Lower leg skin (tissue), 4 donors: ENCODE results near the gene GPATCH2. TPM values are rescaled to one million over a fixed set of nuclear protein-coding genes. Genes with fewer than 3 reads are reported as not detected.

Experiments
- DNase-seq, 2 donors: peaks; one replicate each; pipeline ENCODE4 v3.0.0-alpha.2; 2019; ENCODE audit warnings: low spot score in 2 of 2
- H3K4me3 ChIP-seq: fragments of 200-600 bp; sonication (generic); 2 replicates; pipeline ENCODE4 v1.5.1; 2017; ENCODE audit warnings: mild to moderate bottlenecking, low read depth; ENCODE audit not compliant: poor library complexity, severe bottlenecking
- POLR2A ChIP-seq, 2 donors: fragments of 450-650 bp; IDR thresholded peaks; one replicate each; pipeline ENCODE4 v1.6.1; 2016 to 2017; ENCODE audit warnings: antibody characterized with exemption in 2 of 2, mild to moderate bottlenecking in 1 of 2, moderate library complexity in 1 of 2
- WGBS, 2 donors: methylation state at CpG; one replicate each; pipeline ENCODE4 v1.1.5; 2018; 5-methylcytosine and 5-hydroxymethylcytosine counted together
- intact Hi-C: fragments of 100-400 bp; cut with DNase I; formaldehyde crosslinking; loops from one replicate; pipeline ENCODE4 v1.15.0; 2023; ENCODE audit warnings: low total_unique reads
- total RNA-seq, 4 donors: library from RNA; depleted of rRNA; stranded (reverse); fragments of >200 nt; gene quantifications; one replicate each; pipeline ENCODE4 v1.1.0, GENCODE V29; 2016
- TF ChIP-seq, protein P1 (sequence below), 3 donors: fragments of 450-650 bp; IDR thresholded peaks; one replicate each; pipeline ENCODE4 v1.5.1; 2016; ENCODE audit warnings: antibody characterized with exemption in 3 of 3, mild to moderate bottlenecking in 3 of 3, moderate library complexity in 2 of 3

GPATCH2 gene
- total RNA-seq, 4 donors from 2014 or later, result 8.7 to 11.7 (median 9.2) TPM

DNA sequence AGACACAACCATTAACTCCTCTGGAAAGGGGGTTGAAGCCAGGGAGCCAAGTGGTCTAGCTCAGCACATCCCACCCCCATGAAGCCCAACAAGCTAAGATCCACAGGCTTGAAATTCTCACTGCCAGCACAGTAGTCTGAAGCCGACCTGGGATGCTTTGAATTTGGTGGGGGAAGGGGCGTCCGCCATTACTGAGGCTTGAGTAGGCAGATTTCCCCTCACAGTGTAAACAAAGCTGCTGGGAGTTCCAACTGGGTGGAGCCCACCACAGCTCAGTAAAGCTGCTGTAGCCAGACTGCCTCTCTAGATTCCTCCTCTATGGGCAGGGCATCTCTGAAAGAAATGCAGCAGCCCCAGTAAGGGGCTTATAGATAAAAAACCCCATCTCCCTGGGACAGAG is 193.5 kb downstream of the GPATCH2 start:
- no peak for DNase-seq
- no peak for TF ChIP-seq POLR2A (IDR thresholded peaks at IDR 0.05)
- TF ChIP-seq, protein P1, sequence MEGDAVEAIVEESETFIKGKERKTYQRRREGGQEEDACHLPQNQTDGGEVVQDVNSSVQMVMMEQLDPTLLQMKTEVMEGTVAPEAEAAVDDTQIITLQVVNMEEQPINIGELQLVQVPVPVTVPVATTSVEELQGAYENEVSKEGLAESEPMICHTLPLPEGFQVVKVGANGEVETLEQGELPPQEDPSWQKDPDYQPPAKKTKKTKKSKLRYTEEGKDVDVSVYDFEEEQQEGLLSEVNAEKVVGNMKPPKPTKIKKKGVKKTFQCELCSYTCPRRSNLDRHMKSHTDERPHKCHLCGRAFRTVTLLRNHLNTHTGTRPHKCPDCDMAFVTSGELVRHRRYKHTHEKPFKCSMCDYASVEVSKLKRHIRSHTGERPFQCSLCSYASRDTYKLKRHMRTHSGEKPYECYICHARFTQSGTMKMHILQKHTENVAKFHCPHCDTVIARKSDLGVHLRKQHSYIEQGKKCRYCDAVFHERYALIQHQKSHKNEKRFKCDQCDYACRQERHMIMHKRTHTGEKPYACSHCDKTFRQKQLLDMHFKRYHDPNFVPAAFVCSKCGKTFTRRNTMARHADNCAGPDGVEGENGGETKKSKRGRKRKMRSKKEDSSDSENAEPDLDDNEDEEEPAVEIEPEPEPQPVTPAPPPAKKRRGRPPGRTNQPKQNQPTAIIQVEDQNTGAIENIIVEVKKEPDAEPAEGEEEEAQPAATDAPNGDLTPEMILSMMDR (IDR thresholded peaks at IDR 0.05), result no peak
- intact Hi-C loops, result no loop called here
- H3K4me3 ChIP-seq, result no peak overlapping the region
- 92 to 97% methylated on average over 3 of the region's 3 CpGs for WGBS, 2 donors

DNA sequence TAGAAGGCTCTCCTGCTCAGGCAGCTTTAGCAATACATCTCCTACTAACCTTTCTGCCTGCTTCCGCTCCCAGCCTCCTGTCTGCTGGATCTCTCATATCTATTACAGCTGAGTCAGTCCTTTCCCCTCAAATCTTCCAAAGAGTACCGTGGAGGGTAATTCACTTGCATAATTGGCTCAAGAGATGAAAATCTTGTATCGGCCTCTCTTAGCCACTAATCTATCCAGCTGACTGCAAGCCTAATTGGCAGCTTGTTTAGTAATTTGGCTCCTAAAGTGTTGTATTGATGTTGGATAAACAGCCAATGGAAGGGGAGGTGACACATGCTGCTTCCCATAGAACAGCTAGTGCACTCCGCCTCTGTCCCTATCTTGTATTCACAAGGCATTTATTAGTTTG is 195.7 kb downstream of the GPATCH2 start:
- WGBS, 2 donors, result 63% methylated on average over 4 of the region's 4 CpGs
- no peak for DNase-seq
- intact Hi-C loops, result no loop called here
- TF ChIP-seq, protein P1 (IDR thresholded peaks at IDR 0.05), result no peak
- TF ChIP-seq POLR2A (IDR thresholded peaks at IDR 0.05), result no peak
- H3K4me3 ChIP-seq, result no peak overlapping the region

DNA sequence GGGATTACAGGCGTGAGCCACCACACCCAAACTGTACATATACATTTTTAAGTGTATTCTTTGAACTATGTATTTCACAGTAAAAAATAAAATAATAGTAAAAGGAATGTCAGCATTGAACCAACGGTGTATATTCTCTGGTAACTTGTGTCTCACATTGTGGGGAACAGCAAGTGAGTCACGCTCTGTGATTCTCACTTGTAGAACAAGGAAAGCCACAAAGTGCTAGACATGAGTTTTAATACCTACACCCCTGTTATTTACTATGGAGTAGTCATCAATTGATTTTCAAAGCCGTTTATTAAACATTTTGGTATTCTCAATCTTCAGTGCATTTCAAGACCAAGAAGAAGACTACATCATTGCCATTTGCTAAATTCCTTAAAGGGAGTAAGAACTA is 197.2 kb downstream of the GPATCH2 start:
- intact Hi-C loops, result no loop called here
- 98% methylated on average over 4 of the region's 4 CpGs for WGBS, 2 donors
- no peak for DNase-seq
- no peak overlapping the region for H3K4me3 ChIP-seq
- TF ChIP-seq, protein P1 (IDR thresholded peaks at IDR 0.05), result no peak
- TF ChIP-seq POLR2A (IDR thresholded peaks at IDR 0.05), result no peak

DNA sequence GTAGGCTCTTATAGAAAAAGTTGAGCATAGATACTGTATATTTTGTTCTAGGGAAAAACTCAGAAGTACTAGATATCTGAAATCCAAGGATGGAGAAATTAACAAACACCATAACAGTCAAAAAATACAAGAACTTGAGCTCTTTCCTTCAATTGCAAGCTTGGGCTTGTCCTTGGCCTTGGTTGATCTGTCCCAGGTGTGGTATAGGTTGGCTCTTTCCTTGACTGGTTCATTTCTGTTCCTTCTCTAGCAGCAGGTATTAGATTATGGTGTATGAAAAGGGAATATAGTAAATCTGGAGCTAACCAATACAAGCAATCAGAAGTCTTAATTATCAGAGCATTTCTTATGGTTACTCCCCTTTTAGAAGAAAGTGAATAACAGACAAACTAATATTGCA is 198.6 kb downstream of the GPATCH2 start:
- no peak for TF ChIP-seq POLR2A (IDR thresholded peaks at IDR 0.05)
- TF ChIP-seq, protein P1 (IDR thresholded peaks at IDR 0.05), result no peak
- intact Hi-C loops, result no loop called here
- H3K4me3 ChIP-seq, result no peak overlapping the region
- DNase-seq, result no peak

DNA sequence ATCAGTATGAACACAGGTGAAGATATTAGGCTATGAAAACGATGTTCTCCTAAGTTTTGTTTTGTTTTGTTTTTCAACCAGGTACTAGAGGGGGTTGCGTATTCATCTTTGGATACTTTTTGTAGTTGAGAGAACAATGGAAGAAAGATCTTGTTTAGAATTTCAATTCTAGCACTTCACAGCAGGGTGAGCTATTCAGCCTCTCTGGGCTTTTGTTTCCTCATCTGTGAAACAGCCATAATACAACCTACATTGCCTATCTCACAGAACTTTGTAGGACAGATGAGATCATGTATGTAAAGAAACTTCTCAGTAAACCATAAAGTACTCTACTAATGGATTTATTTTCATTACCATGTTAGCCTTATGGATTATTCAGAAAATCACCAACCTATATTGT is 199.5 kb downstream of the GPATCH2 start:
- intact Hi-C loops, result no loop called here
- 49 to 91% methylated on average over 2 of the region's 2 CpGs for WGBS, 2 donors
- DNase-seq, result no peak
- no peak for TF ChIP-seq POLR2A (IDR thresholded peaks at IDR 0.05)
- TF ChIP-seq, protein P1 (IDR thresholded peaks at IDR 0.05), result no peak
- no peak overlapping the region for H3K4me3 ChIP-seq

DNA sequence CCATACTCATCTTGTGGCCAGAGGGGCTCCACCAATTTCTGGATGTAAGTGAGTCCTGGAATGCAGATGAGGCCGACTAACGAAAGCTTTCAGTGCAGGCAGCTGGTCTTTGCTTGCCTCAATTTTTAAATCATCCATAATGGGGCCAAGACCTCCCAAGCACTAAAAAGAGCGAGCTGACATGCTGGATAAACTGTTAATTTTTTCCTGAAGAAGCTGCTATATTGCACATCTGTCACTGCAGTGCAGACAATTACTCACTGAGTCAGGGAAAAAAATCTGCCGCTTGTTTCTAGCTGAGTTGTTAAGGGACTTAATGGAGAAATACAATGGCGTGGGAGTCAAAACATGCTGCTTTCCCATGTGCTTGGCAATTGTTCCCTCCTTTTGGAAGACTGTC is 205.5 kb downstream of the GPATCH2 start:
- H3K4me3 ChIP-seq, result no peak overlapping the region
- 44 to 46% methylated on average over 5 of the region's 5 CpGs for WGBS, 2 donors
- TF ChIP-seq, protein P1 (IDR thresholded peaks at IDR 0.05), result no peak
- no peak for TF ChIP-seq POLR2A (IDR thresholded peaks at IDR 0.05)
- intact Hi-C loops, result no loop called here
- DNase-seq, result no peak
